HEK293 (cell line): Measurements from ENCODE around the gene PIP4K2B.

Experiments used
- BCL6B ChIP-seq: fragments of 450-650 bp; formaldehyde crosslinking; IDR thresholded peaks from 2 replicates; pipeline ENCODE4 v1.5.1; 2017; ENCODE audit warnings: missing biosample characterization, missing genetic modification characterization
- GLIS1 ChIP-seq: fragments of 450-650 bp; formaldehyde crosslinking; IDR thresholded peaks from 2 replicates; pipeline ENCODE4 v1.5.1; 2016; ENCODE audit warnings: missing biosample characterization, missing genetic modification characterization
- OSR2 ChIP-seq: fragments of 450-650 bp; formaldehyde crosslinking; IDR thresholded peaks from 2 replicates; pipeline ENCODE4 v1.5.1; 2016; ENCODE audit warnings: missing biosample characterization, missing genetic modification characterization
- OVOL3 ChIP-seq: fragments of 450-650 bp; formaldehyde crosslinking; IDR thresholded peaks from 2 replicates; pipeline ENCODE4 v1.5.1; 2016; ENCODE audit warnings: missing biosample characterization, missing genetic modification characterization
- PRDM1 ChIP-seq: fragments of 450-650 bp; formaldehyde crosslinking; IDR thresholded peaks from 2 replicates; pipeline ENCODE4; 2016; ENCODE audit warnings: missing biosample characterization, missing genetic modification characterization
- REST ChIP-seq: fragments of 450-650 bp; formaldehyde crosslinking; IDR thresholded peaks from 2 replicates; pipeline ENCODE4 v1.5.1; 2016; ENCODE audit warnings: missing biosample characterization, missing genetic modification characterization
- TSHZ1 ChIP-seq: fragments of 450-650 bp; formaldehyde crosslinking; IDR thresholded peaks from 2 replicates; pipeline ENCODE4 v1.5.1; 2016; ENCODE audit warnings: missing biosample characterization, missing genetic modification characterization, borderline replicate concordance
- ZBTB10 ChIP-seq: fragments of 450-650 bp; formaldehyde crosslinking; IDR thresholded peaks from 2 replicates; pipeline ENCODE4 v1.5.1; 2016; ENCODE audit warnings: missing biosample characterization, missing genetic modification characterization
- ZBTB44 ChIP-seq: fragments of 450-650 bp; IDR thresholded peaks from 2 replicates; pipeline ENCODE4 v1.5.1; 2018; ENCODE audit warnings: missing biosample characterization, mild to moderate bottlenecking, missing genetic modification characterization
- ZEB2 ChIP-seq: fragments of 450-650 bp; formaldehyde crosslinking; IDR thresholded peaks from 2 replicates; pipeline ENCODE4 v1.5.1; 2016; ENCODE audit warnings: missing biosample characterization, missing genetic modification characterization
- ZNF114 ChIP-seq: fragments of 450-650 bp; formaldehyde crosslinking; IDR thresholded peaks from 2 replicates; pipeline ENCODE4 v1.5.0; 2017; ENCODE audit warnings: missing biosample characterization, missing genetic modification characterization
- ZNF133 ChIP-seq: fragments of 450-650 bp; formaldehyde crosslinking; IDR thresholded peaks from 2 replicates; pipeline ENCODE4 v1.5.1; 2016; ENCODE audit warnings: missing biosample characterization, missing genetic modification characterization
- ZNF138 ChIP-seq: fragments of 450-650 bp; formaldehyde crosslinking; IDR thresholded peaks from 2 replicates; pipeline ENCODE4 v1.5.1; 2016; ENCODE audit warnings: missing biosample characterization, missing genetic modification characterization, borderline replicate concordance
- ZNF211 ChIP-seq: fragments of 450-650 bp; formaldehyde crosslinking; IDR thresholded peaks from 2 replicates; pipeline ENCODE4 v1.5.1; 2016; ENCODE audit warnings: low read depth, missing biosample characterization, missing genetic modification characterization
- ZNF248 ChIP-seq: fragments of 450-650 bp; formaldehyde crosslinking; IDR thresholded peaks from 2 replicates; pipeline ENCODE4 v1.5.1; 2017; ENCODE audit warnings: missing biosample characterization, missing genetic modification characterization
- ZNF274 ChIP-seq, 2 experiments: fragments of 200-500 bp in 1 of 2; fragments of 450-650 bp in 1 of 2; sonication (Bioruptor generic) in 1 of 2; formaldehyde crosslinking in 1 of 2; IDR thresholded peaks; 2 replicates each; pipeline versions ENCODE4 v1.5.1 to v1.6.1; 2014 to 2016; ENCODE audit warnings: borderline replicate concordance in 1 of 2, inconsistent platforms in 1 of 2, low read length in 1 of 2, missing biosample characterization in 1 of 2, missing genetic modification characterization in 1 of 2
- ZNF280D ChIP-seq: fragments of 450-650 bp; formaldehyde crosslinking; IDR thresholded peaks from 2 replicates; pipeline ENCODE4 v1.5.1; 2016; ENCODE audit warnings: missing biosample characterization, missing genetic modification characterization
- ZNF521 ChIP-seq: fragments of 450-650 bp; formaldehyde crosslinking; IDR thresholded peaks from 2 replicates; pipeline ENCODE4 v1.5.1; 2017; ENCODE audit warnings: missing biosample characterization, mild to moderate bottlenecking, missing genetic modification characterization
- ZNF600 ChIP-seq: fragments of 450-650 bp; formaldehyde crosslinking; IDR thresholded peaks from 2 replicates; pipeline ENCODE4 v1.5.1; 2016; ENCODE audit warnings: missing biosample characterization, missing genetic modification characterization
- ZNF621 ChIP-seq: fragments of 450-650 bp; formaldehyde crosslinking; IDR thresholded peaks from 2 replicates; pipeline ENCODE4 v1.5.1; 2017; ENCODE audit warnings: missing biosample characterization, missing genetic modification characterization
- ZNF701 ChIP-seq: fragments of 450-650 bp; formaldehyde crosslinking; IDR thresholded peaks from 2 replicates; pipeline ENCODE4 v1.5.1; 2016; ENCODE audit warnings: missing biosample characterization, missing genetic modification characterization
- ZSCAN23 ChIP-seq: fragments of 450-650 bp; formaldehyde crosslinking; IDR thresholded peaks from 2 replicates; pipeline ENCODE4 v1.5.1; 2016; ENCODE audit warnings: missing biosample characterization, missing genetic modification characterization

Gene PIP4K2B

GRCh38 chr17:38798614-38799500, 499 bp downstream of the PIP4K2B start (continued):
- TF ChIP-seq ZNF280D (tag by site-specific recombination) = no peak
- TF ChIP-seq ZNF621 (tag by site-specific recombination) = no peak
- no peak for TF ChIP-seq ZNF211
- TF ChIP-seq TSHZ1 (tag by site-specific recombination) = no peak
- no peak; the same call in 1 of the 2 replicates for TF ChIP-seq ZEB2 (tag by site-specific recombination)
- TF ChIP-seq OSR2 (tag by site-specific recombination) = no peak
- TF ChIP-seq ZSCAN23 (tag by site-specific recombination) = no peak
- peak; percentile 81 for TF ChIP-seq ZNF600
- TF ChIP-seq ZNF248 (tag by site-specific recombination) = no peak
- peak; percentile 38; the same call in 1 of the 2 replicates for TF ChIP-seq OVOL3 (tag by site-specific recombination)
- no peak for TF ChIP-seq BCL6B
- TF ChIP-seq ZNF114 (tag by site-specific recombination) = no peak
- TF ChIP-seq ZNF138 (tag by site-specific recombination) = no peak
- no peak for TF ChIP-seq ZBTB44
- no peak for TF ChIP-seq ZNF274 (IDR thresholded peaks at IDR 0.05; ENCODE audit: low read length)
- no peak for TF ChIP-seq ZNF274 (tag by site-specific recombination; IDR thresholded peaks at IDR 0.05; ENCODE audit: borderline replicate concordance)
- peak; percentile 53; the same call in 1 of the 2 replicates for TF ChIP-seq ZBTB10 (tag by site-specific recombination)
- TF ChIP-seq GLIS1 = peak; percentile 75
- no peak for TF ChIP-seq PRDM1 (tag by site-specific recombination)
- no peak; the same call in 1 of the 2 replicates for TF ChIP-seq REST
- TF ChIP-seq ZNF701 = no peak
- TF ChIP-seq ZNF133 = 0 out of 2 replicates have a peak, but pooled peaks have one; percentile 20
- no peak for TF ChIP-seq ZNF521
